UCSD-AML1 (cell line): ENCODE data around the gene RAB6A.

Experiments
- DNase-seq: peaks from one replicate; lab custom pipeline; 2025; ENCODE audit not compliant: unreplicated experiment; lab: John Stamatoyannopoulos, UW

RAB6A gene

DNA sequence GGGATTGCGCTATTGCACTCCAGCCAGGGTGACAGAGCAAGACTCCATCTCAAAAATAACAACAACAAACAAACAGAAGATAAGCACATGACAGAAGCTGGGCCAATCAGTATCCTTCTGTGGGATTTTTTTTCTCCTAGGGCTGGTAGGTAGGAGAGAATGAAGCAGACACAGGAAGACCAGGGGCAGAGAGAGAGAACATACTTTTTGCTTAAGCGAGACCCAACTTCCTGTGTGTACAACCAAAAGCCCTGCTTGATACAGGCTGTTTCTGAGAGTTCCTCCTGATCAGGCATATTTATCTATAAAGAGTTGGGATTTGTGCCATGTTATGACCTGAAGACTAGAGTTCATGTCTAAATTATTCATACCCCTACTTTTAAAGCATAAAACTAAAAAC, 126.9 kb downstream of the RAB6A start:
- DNase-seq, result no peak

DNA sequence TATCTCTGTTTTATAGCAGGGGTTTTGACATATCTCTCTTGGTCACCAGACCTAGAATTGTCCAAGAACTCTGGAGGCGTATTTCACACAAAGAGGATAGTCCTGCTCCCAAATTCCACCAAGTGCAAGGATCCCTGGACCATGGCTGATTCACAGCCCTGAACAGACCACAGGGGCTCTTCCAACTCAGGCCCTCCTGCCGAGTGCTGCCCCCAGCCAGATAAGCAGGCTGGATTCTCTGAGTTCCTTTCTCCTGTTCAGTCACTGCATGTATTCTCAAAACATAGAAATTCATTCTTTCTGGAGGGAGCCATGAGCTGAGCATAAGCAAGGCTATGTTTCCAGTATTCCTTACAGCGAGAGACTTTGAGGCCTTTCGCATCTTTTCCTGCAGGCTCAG, 127.9 kb downstream of the RAB6A start:
- no peak for DNase-seq

DNA sequence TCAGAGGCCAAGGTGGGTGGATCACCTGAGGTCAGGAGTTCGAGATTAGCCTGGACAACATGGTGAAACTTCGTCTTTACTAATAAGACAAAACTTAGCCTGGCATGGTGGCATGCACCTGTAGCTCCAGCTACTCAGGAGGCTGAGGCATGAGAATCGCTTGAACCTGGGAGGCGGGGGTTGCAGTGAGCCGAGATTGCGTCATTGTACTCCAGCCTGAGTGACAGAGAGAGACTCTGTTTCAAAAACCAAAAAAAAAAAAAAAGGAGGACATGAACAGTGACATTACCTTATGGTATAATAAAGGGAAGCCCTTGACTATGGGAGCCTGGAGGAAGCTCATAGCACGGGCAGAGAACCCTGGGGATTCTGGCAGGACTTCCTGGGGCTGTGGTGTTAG, 131.0 kb downstream of the RAB6A start:
- DNase-seq, result no peak

DNA sequence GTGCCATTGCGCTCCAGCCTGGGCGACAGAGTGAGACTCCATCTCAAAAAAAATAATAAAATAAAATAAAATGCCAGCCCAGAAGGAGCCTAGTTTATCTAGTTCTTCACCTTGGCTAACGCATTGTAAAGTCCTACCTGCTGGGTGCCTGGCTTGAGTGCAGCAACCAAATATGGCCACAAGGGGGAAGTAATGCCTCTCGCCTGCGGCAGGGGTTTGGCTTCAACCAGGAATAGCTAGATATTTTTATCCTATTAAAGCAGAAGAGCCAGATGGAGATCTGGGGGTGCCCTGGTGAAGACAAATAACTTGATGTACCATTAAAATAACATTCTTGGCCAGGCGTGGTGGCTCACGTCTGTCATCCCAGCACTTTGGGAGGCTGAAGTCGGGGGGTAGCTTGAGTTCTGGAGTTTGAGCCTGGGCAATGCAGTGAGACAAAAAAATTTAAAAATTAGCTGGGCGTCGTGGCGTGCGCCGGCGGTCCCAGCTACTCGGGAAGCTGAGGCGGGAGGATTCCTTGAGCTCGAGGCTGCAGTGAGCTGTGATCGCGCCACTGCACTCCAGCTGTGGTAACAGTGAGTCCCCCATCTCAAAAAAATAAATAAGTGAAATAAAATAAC, 135.1 kb downstream of the RAB6A start:
- peak; percentile 63 for DNase-seq
